HEK293T (cell line): ENCODE measurements around the gene CNOT1.

Experiments
- BHLHE40 ChIP-seq: fragments of 450-650 bp; IDR thresholded peaks from 2 replicates; pipeline ENCODE4 v1.6.1; 2016; ENCODE audit warnings: mild to moderate bottlenecking, moderate library complexity, borderline replicate concordance
- ELF4 ChIP-seq: fragments of 450-650 bp; IDR thresholded peaks from 2 replicates; pipeline ENCODE4 v1.6.1; 2017; ENCODE audit warnings: antibody characterized with exemption
- FOXA1 ChIP-seq: fragments of 450-650 bp; IDR thresholded peaks from 2 replicates; pipeline ENCODE4 v1.6.1; 2016; ENCODE audit warnings: mild to moderate bottlenecking
- FOXK2 ChIP-seq: fragments of 450-650 bp; IDR thresholded peaks from 2 replicates; pipeline ENCODE4 v1.6.1; 2016; ENCODE audit warnings: mild to moderate bottlenecking
- FOXM1 ChIP-seq: fragments of 450-650 bp; IDR thresholded peaks from 2 replicates; pipeline ENCODE4 v1.6.1; 2017; ENCODE audit warnings: mild to moderate bottlenecking, borderline replicate concordance
- HDGF ChIP-seq: fragments of 450-650 bp; IDR thresholded peaks from 2 replicates; pipeline ENCODE4 v1.6.1; 2017; ENCODE audit warnings: antibody characterized with exemption, borderline replicate concordance
- L3MBTL2 ChIP-seq: fragments of 450-650 bp; conservative IDR thresholded peaks from 2 replicates; pipeline ENCODE4 v1.6.1; 2016; ENCODE audit warnings: mild to moderate bottlenecking
- LEF1 ChIP-seq: fragments of 450-650 bp; IDR thresholded peaks from 2 replicates; pipeline ENCODE4 v1.6.1; 2017; ENCODE audit warnings: mild to moderate bottlenecking, borderline replicate concordance
- NFRKB ChIP-seq: fragments of 450-650 bp; IDR thresholded peaks from 2 replicates; pipeline ENCODE4 v1.6.1; 2016; ENCODE audit warnings: mild to moderate bottlenecking, moderate library complexity
- SP1 ChIP-seq: fragments of 450-650 bp; IDR thresholded peaks from 2 replicates; pipeline ENCODE4 v1.6.1; 2017
- SUZ12 ChIP-seq: fragments of 450-650 bp; IDR thresholded peaks from 2 replicates; pipeline ENCODE4 v1.6.1; 2016; ENCODE audit warnings: mild to moderate bottlenecking
- TARDBP ChIP-seq: fragments of 450-650 bp; IDR thresholded peaks from 2 replicates; pipeline ENCODE4 v1.6.1; 2016
- ZNF384 ChIP-seq: fragments of 450-650 bp; IDR thresholded peaks from 2 replicates; pipeline ENCODE4 v1.6.1; 2016
- TF ChIP-seq, protein P1 (sequence below): fragments of 450-650 bp; IDR thresholded peaks from 2 replicates; pipeline ENCODE4 v1.6.1; 2016

DNA sequence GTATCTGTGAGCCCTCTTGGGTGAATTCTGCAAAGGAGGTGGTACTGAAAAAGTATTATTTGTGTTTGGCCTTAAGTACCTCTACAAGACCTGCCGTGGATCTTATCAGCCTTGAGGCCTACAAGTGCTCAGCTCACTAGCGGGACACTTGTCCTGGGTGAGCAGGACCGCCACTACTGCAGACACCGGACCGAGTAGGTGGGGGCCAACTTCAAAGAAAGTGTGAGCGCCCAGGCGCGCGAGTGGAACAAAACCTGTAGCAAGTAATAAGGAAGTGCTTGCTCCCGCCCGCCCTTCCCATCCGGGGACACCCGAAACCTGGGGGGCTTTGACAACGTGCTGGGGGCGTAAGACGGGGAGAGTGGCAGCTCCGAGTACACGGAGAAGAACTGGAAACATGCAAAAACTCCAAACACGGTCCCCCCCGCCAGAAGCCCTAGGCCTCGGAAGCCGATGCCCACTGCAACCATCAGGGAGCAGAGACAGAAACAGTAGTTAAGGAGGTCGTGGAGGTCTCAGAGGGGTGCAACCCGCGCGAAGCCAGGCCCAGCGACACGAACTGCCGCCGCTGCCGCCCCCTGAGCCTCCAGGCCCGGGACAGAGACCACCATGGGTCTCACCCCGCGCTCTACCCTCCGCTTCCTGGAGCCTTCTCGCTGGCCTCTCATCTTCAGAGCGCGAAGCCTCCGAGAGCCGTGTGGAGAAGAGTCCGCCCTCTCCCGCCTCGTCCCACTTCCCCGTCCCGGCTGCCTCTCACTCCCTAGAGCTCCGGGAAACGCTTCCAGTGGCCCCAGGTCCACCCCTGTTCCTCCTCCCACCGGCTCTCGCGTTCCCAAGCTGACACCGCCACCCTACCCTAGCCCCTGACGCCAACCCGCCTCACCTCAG, 537 bp downstream of the CNOT1 start:
- no peak for TF ChIP-seq FOXK2
- TF ChIP-seq FOXA1, result no peak
- TF ChIP-seq SP1, result no peak
- no peak for TF ChIP-seq BHLHE40
- TF ChIP-seq FOXM1, result no peak
- TF ChIP-seq, protein P1, sequence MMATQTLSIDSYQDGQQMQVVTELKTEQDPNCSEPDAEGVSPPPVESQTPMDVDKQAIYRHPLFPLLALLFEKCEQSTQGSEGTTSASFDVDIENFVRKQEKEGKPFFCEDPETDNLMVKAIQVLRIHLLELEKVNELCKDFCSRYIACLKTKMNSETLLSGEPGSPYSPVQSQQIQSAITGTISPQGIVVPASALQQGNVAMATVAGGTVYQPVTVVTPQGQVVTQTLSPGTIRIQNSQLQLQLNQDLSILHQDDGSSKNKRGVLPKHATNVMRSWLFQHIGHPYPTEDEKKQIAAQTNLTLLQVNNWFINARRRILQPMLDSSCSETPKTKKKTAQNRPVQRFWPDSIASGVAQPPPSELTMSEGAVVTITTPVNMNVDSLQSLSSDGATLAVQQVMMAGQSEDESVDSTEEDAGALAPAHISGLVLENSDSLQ, result no peak
- no peak for TF ChIP-seq ZNF384
- TF ChIP-seq LEF1, result no peak
- no peak for TF ChIP-seq TARDBP
- TF ChIP-seq HDGF, result no peak
- TF ChIP-seq SUZ12, result no peak
- no peak for TF ChIP-seq ELF4
- no peak for TF ChIP-seq L3MBTL2
- TF ChIP-seq NFRKB, result 0 out of 2 replicates have a peak, but pooled peaks have one; percentile 67
